Inflammatory macrophage treated with lipopolysaccharide for 1 hour (primary cell): ENCODE results near the gene DYRK3.
A peak's percentile ranks its signal among the peaks of the same experiment; 100 is the strongest.
"Not testable (repeated sequence)": the region's sequence is repeated elsewhere in the genome, so short reads cannot be mapped to it uniquely, and the experiment has no call there.

Experiments used
- DNase-seq, 2 donors: peaks; one replicate each; pipeline ENCODE4 v3.0.0-alpha.2; 2020 to 2022

The DYRK3 gene

DNA sequence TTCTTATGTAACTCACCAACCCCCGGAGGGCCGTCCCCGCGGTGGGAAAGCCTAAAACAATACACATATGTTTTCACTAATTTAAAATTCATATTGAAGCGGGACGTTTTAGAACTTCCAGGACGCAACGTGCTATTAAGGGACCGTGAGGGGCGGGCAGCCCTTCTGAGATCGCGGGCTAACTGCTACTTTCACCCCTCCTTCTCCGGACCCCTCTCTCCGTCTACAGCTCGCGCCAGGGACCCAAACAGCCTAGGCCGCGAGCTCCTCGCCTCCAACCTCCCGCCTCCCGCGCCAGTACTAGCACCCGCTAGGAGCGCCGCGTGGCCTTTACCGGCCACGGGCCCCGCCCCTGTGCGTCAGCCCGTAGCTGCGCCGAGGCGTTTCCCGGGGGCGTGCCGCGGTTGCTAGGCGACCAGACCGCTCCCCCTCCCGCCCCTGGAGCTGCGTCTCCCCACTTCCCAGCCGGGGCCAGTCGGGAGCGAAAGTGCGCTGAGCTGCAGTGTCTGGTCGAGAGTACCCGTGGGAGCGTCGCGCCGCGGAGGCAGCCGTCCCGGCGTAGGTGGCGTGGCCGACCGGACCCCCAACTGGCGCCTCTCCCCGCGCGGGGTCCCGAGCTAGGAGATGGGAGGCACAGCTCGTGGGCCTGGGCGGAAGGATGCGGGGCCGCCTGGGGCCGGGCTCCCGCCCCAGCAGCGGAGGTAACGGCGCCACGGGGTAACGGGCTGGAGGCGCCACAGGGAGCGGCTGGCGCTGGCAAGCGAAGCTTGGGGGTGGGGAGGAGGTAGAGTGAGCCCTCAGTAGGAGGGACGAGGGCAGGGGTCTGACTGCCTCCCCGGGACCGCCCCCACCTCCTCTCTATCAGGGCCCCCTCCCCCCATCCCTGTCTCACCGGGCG, at the start of gene DYRK3:
Gene DYRK3, plus strand, starts transcription at position 457 of the 898 bp plus-strand sequence. Its CDS starts 168 bp downstream, at position 625.
- peak; percentile 92 to 93 for DNase-seq

DNA sequence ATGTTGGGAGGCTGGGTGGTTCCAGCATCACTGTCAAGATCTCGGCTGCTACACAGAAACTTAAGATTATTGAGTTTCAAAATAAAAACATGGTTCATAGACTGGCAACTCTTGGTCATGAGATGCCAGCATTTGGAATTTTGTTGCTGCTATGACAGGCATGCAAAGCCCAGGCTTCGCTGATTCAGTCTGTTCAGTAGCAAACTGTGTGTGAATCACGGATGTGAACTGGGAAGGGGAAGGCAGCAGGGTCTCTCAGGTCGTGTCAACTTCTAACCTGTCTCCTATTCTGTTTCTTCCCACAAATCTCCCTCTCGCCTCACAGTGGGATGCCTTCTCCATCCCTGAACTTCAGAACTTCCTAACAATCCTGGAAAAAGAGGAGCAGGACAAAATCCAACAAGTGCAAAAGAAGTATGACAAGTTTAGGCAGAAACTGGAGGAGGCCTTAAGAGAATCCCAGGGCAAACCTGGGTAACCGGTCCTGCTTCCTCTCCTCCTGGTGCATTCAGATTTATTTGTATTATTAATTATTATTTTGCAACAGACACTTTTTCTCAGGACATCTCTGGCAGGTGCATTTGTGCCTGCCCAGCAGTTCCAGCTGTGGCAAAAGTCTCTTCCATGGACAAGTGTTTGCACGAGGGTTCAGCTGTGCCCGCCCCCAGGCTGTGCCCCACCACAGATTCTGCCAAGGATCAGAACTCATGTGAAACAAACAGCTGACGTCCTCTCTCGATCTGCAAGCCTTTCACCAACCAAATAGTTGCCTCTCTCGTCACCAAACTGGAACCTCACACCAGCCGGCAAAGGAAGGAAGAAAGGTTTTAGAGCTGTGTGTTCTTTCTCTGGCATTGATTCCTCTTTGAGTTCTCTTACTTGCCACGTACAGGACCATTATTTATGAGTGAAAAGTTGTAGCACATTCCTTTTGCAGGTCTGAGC, 48.6 kb upstream of the DYRK3 start:
- no peak for DNase-seq

DNA sequence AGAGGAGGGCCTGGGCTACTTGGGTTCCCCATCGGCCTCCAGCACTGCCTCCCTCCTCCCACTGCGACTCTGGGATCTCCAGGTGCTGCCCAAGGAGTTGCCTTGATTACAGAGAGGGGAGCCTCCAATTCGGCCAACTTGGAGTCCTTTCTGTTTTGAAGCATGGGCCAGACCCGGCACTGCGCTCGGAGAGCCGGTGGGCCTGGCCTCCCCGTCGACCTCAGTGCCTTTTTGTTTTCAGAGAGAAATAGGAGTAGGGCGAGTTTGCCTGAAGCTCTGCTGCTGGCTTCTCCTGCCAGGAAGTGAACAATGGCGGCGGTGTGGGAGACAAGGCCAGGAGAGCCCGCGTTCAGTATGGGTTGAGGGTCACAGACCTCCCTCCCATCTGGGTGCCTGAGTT, 47.4 kb upstream of the DYRK3 start:
- no peak for DNase-seq

DNA sequence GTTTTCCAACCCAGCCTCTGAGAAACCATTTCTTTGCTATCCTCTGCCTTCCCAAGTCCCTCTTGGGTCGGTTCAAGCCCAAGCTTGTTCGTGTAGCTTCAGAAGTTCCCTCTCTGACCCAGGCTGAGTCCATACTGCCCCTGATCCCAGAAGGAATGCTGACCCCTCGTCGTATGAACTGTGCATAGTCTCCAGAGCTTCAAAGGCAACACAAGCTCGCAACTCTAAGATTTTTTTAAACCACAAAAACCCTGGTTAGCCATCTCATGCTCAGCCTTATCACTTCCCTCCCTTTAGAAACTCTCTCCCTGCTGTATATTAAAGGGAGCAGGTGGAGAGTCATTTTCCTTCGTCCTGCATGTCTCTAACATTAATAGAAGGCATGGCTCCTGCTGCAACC, 46.8 kb upstream of the DYRK3 start:
- no peak for DNase-seq

DNA sequence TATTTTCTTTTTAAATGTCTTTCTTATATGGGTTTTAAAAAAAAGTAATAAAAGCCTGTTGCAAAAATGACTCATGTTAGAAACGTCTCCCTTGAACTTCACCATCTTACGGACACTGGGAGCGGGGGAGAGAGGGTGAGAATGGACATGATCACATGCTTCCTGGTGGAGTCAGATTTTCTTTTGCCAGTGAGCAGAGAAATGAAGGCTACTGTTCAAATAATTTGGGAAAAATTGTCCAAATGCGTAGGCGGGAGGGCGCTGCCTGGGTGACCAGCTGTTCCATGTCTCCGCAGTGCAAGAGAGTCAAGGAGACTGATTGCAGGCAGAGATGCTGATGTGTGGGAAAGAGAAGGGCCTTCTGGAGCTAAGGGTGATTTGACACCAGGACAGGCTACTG, 46.1 kb upstream of the DYRK3 start:
- DNase-seq: no peak

DNA sequence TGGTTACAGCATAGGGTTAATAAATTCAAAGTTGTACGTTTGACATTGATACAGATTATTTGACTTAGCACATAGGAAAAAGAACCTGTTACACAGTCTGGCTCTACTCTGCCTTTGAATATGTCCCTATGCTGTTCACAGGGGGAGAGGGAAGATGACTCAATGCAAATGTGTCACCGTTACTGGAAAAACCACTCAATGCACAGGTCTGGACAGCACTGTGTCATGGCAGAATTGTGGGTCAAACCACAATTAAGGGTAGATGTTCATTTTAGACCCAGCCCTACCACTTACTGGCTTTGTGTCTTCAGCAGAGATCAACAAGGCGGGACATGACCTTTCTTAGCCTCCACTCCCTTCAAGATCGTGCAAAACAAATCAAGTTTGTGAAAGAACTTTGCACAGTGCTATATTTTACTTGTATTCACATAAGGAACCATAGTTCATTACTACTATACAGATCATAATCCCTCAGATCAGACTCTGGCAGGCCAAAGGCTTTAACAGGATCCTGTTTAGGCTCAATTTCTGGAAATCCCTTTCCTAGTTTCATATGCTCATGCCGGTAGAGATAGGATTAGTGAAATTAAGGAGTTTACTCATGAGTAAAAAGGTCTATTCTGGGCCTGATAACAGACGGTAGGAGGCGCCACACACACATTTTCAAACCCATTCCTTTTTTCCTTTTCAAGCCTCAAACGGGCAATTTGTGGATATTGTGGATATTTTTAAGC, 45.1 kb upstream of the DYRK3 start:
- DNase-seq: no peak

DNA sequence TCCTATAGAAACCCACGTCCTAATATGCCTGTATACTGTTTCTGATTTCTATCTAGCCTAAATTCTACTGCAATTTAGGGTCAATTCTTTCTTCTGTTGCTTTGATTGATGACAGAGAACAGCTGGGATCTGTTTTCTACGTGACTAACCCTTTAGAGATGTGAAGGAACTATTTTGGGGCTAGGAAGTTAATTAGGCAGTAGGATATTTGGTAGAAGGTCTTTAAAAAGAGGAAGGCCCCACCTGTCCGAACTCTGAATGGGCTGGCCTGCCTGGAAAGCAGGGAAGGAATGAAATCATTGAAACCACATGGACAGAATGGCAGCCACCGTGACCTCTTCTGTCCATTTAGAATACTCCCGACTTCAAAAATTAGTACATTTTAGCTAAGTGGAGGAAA, 44.1 kb upstream of the DYRK3 start:
- no peak for DNase-seq

DNA sequence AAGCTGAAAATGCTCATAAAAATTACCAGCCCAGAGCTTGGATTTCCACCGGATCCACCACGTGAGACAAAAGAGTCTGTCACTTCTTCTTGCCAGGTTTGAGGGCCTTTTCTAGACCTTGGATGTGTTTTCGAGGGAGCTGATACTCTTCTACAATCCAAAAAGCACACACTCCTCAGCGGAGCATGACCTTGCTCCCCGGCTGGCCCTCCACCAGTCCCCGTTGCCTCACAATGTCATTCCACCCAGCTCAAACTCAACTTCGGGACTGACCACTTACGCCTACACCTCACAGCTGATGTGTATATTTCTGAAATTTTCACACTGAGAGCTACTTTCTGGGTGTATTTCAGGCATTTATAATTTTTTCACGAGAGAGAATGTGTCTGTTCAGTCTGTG, 43.6 kb upstream of the DYRK3 start:
- DNase-seq: no peak

DNA sequence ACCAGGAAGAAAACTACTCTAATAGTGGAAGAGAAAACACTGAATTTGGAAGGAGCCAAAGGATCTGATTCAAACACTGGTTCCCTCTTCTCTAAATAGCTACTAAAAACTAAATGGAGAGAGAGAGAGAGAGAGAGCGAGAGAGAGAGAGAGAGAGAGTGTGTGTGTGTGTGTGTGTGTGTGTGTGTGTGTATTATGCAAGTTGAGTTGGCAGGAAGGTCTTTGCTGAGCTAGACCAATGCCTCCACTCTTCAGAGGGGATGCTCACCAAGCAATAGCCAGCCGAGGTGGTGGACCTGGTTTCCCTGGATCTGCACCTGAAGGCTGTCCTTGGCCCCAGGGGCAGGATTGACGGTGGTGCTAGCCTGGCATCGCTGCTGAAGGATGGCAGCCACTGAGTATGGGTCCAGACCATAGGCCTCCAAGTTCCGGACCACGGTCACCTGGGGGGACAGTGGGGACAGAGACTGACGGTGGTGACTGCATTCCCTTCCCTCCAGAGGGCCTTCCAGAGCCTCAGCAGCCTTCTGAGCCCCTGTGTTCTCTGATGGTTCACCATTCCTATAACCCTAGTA, 41.9 kb upstream of the DYRK3 start:
- no peak for DNase-seq

DNA sequence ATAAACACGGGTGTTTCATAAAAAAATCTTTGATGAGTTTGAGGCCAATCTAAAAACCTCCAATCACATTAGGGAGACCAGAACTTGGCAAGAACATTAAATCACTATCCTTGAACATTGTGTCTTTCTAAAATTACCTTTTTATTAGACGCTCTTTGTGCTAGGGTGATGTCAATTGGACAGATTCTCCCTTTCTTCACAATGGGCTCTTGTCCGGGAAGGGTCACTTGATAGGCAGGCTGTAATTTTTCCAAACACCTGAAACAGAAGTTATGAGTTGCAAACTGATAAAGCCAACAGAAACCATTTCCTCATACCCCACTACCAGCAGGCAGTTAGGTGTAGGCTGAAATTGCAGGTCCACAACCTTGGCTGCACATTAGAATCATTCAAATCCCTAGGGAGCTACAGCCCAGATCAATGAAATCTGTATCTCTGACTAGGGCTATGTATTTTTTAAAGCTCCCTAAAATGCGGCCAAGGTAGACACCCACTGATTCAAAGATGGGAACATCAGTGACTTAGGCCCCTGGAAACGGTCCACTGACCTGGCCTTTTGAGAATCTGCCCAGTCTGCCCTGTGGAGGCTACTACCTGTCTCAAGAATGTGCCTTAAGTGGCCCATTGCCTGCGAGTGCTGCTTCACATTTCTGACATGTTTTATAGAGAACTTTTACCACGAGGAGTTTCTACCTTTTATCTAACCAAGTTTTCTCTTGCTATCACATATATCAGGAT, 39.6 kb upstream of the DYRK3 start:
- DNase-seq: no peak

DNA sequence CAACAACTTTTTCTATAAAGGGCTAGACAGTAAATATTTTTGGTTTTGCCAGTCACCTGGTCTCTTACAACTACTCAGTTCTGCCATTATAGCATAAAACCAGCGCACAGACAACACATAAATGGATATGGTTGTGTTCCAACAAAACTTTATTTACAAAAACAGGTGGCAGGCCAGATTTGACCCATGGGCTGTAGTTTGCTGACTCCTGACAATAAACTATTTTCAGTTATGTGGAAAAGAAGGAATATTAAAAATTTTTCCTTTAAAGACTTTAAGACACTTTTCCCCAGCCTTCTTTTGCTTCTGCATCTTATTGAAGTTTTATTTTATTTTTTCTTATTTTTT, 39.0 kb upstream of the DYRK3 start:
- DNase-seq: no peak

DNA sequence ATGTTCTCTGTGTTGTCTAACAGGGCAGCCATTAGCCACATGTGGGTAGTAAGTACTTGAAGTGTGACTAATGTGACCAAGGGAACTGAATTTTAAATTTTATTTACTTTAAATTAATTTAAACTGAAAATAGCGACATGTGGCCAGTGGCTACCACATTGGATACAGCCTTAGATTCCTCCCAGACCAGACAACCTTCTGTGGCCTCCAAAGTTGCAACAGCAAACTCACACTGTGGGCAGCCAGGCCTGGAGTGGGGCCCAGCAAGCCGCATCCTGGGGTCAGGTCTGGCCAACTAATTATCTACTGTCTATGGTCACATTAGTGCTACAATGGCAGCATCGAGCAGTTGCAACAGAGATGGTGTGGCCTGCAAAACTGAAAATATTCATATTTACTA, 34.8 kb upstream of the DYRK3 start:
- no peak for DNase-seq

DNA sequence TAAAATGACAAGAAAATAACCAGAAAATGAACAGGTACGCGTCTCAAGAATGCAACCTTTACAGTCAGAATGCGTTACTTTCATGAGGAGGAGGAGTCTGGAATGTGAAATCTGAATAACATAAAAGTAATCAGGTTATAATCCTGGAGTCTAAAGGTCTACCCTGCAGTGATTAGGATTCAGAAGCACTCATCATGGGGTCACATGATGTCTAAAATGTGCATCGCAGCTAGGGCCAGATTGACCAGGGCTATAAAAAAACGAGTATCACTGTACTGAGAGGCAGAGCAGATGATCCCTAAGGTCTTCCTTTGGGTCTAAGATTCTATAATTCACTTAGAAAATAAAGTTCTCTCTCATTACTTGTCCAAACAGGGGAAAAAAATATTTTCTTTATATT, 30.5 kb upstream of the DYRK3 start:
- no peak for DNase-seq

DNA sequence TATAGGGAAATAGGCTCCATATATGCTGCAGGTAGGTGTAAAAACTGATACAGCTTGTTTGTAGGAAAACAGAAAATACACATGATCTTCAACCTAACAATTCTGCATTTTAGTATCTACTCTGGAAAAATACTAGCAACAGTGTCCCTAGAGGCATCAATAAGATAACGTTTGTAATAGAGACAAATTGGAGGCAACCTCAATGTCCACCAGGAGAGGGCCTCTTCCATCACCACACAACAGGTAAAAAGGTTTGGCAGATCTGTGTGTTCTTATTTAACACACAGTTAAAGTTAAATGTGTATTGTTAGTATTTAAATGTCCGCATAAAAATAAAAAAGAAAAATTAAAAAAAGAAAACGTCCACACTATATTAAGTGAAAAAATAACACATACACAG, 28.5 kb upstream of the DYRK3 start:
- no peak for DNase-seq

DNA sequence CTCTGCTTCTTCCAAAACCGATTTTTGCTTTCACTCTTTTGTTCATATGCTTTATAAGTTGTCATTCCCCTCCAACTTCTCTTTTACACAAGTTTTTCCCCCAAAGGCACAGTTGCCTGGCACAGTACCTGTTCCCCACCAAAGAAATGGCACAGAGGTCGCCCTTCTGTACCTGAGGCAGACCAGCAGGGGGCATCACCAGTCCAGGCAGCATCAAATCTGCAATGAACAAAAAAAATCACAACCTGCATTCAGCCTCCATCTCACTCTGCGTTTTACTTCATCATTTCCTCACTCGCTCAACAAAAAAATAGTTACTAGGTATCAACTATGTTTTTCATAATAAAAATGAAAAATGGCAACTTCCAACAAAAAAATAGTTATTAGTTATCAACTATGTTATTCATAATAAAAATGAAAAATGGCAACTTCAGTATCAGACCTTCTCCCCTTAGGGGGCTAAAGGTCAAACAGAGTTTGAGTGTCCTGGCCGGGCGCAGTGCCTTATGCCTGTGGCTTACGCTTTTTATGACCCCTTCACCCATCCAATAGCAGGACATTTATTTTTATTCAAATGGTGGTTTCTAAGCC, 27.1 kb upstream of the DYRK3 start:
- peak in 1 of 2 donors; percentile 39 for DNase-seq

DNA sequence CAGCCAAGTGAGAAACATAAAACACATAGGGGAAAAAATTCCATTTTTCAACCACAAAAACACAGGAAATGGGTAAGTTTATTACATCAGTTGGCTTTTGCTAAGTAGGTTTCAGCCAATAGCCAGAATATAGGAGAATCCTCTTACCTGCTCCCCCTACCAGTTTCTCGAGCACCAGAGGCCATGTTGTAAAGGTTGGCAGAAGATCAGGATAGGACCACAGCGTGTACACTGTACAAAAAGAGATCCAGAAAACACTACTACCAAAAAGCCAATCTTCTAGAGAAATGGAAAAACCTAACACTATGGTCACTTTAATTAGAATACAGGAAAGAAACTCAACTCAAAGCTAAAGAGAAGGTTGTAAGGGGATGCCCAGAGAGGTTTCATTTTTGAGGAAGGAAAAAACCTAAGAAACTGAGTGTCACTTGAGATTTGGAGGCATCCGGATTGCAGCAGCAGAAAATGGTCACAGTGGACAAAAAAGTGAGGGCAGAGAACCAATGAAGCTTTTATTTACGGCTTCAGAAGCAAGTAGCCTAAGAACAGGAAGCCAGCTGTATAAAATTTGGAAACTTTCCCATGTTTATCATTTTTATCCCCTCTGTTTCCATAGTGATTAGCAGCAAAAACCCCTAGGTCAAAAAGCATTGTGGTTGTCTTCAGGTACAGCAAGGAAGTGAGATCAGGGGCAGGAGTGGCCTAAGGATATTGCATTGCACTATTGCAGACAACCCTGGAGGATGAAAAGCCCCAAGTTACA, 25.9 kb upstream of the DYRK3 start:
- no peak for DNase-seq

DNA sequence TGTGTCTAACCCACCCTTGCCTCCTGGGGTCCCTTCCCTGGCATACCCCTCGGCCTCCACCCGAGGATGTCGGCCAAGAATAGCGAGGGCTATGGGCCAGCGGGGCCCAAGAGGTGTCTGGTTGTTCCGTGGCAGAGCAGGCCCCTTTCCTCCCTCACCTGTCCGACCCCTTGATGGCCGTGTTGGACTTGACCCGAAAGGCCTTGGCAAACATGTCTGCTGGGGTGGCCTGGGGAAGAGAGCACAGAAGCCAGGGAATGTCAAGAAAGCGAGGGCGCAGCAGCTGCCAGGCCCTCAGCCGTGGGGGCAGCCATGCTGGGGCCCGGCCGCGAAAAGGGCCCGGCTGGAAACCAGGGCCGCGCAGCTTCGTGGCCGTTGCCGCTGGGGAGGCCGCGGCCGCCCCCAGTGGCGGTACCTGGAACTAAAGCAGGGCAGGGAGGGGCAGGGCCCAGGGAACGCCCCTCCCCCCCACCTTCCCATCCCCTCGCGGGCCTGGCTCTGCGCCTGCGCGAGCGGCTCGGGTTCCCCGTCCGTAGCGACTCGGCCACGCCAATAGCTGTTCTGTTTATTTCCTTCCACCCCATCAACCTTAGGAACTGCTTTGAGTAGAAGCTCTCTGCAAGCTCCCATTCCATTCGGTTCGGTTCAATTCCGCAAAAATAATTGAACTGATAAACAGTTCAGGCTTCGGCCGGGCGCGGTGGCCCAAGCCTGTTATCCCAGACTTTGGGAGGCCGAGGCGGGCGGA, 23.0 kb upstream of the DYRK3 start, which contains the start of gene EIF2D:
Gene EIF2D, minus strand, starts transcription at position 337 of the 748 bp plus-strand sequence. Its CDS starts 123 bp downstream, at position 214.
- DNase-seq: peak; percentile 86 to 97

DNA sequence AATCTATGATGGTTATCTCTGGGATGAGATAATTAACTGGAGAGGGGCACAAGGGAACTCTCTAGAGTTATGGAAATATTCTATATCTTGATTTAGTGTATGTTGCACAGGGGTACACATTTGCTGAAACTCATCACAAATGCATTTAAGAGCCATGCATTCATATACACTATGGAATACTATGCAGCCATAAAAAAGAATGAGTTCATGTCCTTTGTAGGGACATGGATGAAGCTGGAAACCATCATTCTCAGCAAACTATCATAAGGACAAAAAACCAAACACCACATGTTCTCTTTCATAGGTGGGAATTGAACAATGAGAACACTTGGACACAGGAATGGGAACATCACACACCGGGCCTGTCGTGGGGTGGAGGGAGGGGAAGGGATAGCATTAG, 8.9 kb upstream of the DYRK3 start:
- DNase-seq: not testable (repeated sequence)

DNA sequence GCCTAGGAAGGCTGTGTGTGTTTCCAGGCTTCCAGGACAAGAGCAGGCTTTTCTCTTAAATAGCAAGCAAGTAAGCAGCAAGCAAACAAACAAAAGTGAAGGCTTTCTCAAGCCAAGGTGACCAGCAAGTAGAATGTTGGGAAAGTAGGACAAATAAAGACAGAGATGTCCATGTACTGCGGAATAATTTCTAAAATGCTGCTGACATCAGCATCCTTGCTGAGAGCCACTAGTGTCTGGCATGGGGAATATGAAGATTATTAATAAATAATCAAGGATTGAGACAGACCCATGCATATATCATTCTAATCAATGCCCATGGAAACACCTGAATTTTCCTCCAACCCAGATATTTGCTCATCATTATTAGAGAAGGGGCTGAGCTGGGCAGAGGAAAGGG, 6.4 kb upstream of the DYRK3 start:
- DNase-seq: no peak

DNA sequence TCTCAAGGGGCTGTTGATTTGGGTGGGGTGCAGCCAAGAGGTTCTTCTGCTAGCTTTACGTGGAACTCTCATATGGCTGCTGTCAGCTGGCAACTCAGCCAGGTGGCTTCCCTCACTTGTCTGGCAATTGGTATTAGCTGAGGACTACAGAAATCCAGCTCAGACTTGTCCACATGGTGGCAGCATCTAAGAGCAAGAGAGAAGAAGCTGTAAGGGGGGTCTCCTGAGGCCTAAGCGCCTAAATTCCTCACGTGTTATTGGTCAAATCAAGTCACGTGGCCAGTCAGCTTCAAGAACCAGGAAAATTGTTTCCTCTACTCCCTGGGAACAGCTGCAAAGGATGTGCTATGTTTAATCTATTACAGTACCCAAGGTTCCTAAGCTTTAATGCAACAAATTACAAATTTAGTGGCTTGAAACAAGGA, 4.2 kb upstream of the DYRK3 start:
- peak; percentile 47 to 50 for DNase-seq
